ENCODE data around the gene DUSP18.

DNA sequence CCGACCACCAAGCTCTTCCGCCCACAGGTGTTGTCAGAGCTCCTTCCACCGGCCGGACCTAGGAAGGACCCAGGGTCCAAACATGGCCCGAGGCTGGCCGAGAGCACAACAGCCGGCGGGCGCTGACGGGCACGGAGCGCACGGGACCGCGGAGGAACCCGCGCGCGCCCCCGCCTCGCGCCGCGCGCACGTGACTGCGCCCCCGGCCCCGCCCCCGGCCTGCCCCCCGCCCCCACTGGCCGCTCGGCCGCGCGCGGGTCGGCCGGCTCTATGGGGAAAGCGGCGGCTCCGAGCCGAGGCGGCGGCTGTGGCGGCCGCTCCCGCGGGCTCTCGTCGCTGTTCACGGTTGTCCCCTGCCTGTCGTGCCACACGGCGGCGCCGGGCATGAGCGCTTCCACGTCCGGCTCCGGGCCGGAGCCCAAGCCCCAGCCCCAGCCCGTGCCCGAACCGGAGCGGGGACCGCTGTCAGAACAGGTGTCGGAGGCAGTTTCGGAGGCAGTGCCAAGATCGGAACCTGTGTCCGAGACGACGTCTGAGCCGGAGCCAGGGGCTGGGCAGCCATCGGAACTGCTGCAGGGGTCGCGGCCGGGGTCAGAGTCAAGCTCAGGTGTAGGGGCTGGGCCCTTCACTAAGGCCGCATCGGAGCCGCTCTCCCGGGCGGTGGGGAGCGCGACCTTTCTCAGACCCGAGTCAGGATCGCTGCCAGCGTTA is 27.1 kb upstream of the DUSP18 start, which contains the start of gene OSBP2:
- TF ChIP-seq POLR2A (IDR thresholded peaks at IDR 0.05; ENCODE audit: low read length) (no peak), GATA1 (IDR thresholded peaks at IDR 0.05; ENCODE audit: low read depth, low read length) (no peak)
